Measurements from ENCODE around the gene TMOD3.

TMOD3 gene

DNA sequence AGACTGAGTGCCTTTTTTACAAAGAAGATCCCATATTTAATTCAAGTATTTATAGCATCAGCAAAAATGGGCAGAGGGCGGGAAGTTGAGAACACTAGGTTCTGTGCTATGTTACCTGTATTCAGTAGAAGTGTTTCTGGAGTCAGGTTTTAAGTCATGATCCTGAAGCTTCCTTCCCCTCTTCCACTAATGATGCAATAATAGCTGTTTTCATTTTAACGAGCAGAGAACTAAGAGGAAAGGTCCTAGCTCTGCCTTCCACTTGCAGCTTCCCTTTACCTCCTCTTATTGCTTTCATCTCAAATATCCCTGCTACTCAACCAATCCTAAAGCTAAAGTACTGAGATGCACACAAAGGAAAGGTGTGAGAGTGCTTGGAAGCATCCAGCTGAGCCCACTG, 16.9 kb upstream of the TMOD3 start:
- TF ChIP-seq, protein P1, sequence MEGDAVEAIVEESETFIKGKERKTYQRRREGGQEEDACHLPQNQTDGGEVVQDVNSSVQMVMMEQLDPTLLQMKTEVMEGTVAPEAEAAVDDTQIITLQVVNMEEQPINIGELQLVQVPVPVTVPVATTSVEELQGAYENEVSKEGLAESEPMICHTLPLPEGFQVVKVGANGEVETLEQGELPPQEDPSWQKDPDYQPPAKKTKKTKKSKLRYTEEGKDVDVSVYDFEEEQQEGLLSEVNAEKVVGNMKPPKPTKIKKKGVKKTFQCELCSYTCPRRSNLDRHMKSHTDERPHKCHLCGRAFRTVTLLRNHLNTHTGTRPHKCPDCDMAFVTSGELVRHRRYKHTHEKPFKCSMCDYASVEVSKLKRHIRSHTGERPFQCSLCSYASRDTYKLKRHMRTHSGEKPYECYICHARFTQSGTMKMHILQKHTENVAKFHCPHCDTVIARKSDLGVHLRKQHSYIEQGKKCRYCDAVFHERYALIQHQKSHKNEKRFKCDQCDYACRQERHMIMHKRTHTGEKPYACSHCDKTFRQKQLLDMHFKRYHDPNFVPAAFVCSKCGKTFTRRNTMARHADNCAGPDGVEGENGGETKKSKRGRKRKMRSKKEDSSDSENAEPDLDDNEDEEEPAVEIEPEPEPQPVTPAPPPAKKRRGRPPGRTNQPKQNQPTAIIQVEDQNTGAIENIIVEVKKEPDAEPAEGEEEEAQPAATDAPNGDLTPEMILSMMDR (IDR thresholded peaks at IDR 0.05), result no peak

DNA sequence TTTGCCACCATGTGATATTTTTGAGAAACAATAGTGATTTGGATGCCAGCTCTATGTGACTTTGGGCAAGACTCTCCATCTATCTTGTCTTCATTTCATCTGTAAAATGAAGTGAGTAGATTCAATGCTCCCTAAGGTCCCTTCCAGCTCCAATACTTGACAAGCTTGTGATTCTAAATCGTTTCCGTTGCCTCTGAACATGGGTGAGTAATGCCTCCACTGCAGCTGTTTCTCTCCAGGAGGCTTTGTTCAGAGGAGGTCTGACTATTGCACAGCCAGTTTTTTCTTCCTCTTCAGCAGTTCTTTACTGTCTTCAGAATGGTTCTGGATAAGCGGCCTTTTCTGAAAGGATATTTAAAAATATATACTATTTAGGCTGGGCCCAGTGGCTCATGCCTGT, 14.8 kb upstream of the TMOD3 start:
- TF ChIP-seq, protein P1 (IDR thresholded peaks at IDR 0.05), result no peak

DNA sequence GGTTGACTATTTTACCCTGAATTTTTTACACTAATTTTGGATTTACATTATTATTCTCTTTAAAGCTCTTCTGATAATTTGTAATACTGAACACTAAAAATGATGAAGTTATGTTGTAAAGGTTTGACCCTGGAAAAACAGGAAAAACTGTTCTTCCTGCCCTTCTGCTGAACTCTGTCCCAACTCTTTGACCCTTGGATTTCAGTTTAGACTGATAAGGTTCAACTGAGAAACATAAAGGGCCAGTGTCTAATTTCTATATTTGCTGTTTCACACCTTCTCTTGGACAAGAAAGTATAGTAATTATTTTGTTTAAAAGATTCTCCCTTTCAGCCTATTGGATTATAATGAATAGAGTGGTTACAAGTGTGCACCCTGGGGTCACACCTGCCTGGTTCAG, 12.8 kb upstream of the TMOD3 start:
- TF ChIP-seq, protein P1 (IDR thresholded peaks at IDR 0.05), result no peak

DNA sequence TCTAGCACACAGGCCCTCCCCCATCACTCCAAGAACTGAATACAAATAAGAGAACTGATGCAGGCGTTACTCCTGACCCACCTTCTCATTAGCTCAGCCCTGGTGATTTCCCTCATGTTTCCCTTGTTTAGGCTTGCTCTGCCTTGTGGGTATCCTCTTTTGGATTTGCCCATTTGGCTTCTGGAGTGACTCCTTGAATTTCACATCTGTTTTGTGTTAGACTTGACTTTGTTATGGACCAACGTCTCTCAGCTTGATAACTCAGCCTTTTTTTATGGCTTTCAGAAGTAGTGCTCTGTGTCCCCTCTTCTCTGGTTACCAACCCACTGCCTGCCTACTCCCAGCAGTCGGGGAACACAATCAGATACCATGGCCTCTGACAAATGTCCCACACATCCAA, 11.3 kb upstream of the TMOD3 start:
- TF ChIP-seq, protein P1 (IDR thresholded peaks at IDR 0.05), result no peak

DNA sequence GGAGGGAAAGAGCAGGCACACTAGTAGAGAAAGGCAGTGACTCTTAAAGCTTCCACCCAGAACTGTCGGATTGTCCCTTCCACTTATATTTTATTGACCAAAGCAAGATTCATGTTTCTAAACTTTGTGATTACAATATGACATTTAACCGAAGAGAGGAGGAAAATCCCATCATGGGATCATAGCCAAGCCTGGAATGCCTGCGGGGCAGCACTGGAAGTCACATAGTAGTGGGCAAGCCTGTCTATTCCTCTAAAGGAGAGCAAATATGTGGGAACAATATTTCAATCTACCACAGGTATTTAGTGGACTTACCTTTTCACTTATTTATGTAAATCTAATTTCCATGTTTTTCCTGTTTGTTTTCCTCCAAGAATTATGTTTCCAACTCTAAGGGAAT, 3.8 kb upstream of the TMOD3 start:
- TF ChIP-seq, protein P1 (IDR thresholded peaks at IDR 0.05), result no peak

DNA sequence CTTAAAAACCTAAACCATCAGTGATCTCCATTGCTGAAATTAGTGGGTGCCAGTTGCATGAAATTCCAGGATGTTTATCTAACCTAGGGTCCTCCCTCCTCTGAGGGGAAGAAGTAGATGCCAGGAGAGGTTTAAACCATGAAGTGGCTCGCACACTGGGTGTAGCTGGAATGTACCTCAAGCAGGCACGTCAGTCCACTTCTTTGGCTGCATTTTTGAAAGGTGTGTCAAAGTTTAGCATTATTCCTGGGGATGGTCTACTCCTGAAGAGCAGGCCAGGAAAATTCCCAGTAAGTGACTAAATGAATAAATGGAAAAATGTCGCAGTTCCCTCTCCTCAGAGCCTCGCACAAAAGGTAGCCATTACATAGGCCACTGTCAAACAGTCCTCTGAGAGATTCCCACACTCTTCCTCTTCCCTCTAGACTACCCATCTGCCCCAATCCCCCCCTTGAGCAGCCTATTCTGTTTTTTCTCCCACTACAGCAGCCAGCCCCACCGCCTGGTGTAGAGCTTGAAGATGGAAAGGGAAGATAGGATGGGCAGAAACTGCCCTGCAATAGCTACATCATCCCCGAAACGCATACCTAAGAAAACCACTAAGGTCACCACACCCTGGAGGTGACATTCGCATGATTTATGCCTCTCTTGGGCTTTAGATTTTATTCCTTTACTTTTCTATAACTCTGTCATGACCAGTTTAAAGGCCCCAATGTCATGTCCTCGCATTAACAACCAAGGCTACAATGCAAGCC, 655 bp upstream of the TMOD3 start:
- TF ChIP-seq, protein P1 (IDR thresholded peaks at IDR 0.05), result no peak

DNA sequence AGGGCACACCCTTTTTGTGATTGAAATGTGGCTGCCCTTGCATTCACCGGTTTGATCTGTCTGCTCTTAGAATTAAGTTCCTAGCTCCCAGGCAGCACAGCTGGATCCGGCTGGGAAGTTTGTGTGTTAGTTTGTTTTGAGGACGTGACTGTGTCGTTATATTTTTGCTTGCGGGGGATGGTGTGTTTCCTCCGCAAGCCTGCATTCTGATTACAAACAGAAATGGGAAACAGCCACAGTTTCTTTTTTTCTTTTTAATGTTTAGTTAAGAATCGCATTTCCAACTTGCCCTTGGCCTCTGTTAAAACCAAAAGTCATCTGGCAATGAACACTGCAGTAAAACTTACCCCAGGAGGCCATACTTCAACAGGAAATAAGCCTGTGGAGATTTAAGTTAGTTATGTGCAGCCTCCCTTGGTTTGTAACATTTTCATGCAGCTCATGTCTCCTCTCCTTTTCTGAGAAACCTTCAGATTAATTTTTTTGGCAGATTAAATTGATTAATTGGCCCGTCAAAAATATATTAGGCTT, 888 bp downstream of the TMOD3 start:
- TF ChIP-seq, protein P1 (IDR thresholded peaks at IDR 0.05), result no peak

All from LNCAP (cell line).